Measurements from ENCODE around the gene MAPK6.

The MAPK6 gene

DNA sequence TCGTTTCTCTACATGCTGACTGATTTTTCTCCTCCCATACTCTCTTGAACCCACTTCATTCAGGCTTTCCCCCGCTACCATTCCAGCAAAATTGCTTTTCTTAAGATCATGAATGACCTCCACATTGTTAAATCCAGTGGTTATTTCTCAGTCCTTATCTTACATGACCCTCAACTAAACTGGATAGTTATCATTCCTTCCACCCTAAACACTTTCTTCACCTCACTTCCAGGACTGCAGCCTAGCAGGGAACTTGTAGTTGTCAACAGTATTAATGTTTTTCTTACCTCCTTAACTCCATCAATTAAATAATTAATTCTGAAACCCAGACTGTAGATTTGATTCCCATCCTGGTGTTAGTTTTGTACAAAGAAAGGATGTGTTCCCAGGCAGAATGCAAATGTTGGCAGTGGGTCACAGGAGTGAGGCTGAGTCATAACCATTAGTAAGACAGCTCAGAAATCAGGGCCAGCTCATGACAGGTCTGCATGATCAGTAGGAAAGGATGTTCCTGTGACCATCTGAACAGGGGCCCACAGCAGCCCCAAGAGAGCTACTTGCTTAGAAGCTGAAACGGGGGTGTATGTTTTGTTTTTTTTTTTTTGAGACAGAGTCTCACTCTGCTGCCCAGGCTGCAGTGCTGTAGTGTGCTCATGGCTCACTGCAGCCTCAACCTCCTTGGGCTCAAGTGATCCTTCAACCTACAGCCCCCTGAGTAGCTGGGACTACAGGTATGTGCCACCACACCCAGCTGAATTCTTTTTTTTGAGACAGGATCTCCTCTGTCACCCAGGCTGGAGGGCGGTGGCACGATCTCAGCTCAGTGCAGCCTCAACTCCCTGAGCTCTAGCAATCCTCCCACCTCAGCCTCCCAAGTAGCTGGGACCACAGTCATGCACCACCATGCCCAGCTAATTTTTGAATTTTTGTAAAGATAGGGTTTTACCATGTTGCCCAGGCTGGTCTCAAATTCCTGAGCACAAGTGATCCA, 84.5 kb downstream of the MAPK6 start:
- Histone ChIP-seq H3K36me3 (ENCODE audit: insufficient read depth) (no peaks in the 10 kb centered on the region), H2AFZ (ENCODE audit: low read depth) (no peak overlapping the region), H3K9ac (no peak overlapping the region), H3K4me1 (ENCODE audit: low read depth, poor library complexity, severe bottlenecking) (no peaks in the 10 kb centered on the region), H4K20me1 (ENCODE audit: insufficient read depth) (no peaks in the 10 kb centered on the region), H3K27ac (no peak overlapping the region), H3K27me3 (ENCODE audit: insufficient read depth, low read depth) (no peaks in the 10 kb centered on the region), H3K4me3 (IDR thresholded peaks at IDR 0.05; ENCODE audit: insufficient read depth, low read depth, low read length) (no peak overlapping the region), H3K4me2 (no peak overlapping the region), H3K79me2 (ENCODE audit: insufficient read depth, low read depth) (no peaks in the 10 kb centered on the region)
- TF ChIP-seq, protein P1, sequence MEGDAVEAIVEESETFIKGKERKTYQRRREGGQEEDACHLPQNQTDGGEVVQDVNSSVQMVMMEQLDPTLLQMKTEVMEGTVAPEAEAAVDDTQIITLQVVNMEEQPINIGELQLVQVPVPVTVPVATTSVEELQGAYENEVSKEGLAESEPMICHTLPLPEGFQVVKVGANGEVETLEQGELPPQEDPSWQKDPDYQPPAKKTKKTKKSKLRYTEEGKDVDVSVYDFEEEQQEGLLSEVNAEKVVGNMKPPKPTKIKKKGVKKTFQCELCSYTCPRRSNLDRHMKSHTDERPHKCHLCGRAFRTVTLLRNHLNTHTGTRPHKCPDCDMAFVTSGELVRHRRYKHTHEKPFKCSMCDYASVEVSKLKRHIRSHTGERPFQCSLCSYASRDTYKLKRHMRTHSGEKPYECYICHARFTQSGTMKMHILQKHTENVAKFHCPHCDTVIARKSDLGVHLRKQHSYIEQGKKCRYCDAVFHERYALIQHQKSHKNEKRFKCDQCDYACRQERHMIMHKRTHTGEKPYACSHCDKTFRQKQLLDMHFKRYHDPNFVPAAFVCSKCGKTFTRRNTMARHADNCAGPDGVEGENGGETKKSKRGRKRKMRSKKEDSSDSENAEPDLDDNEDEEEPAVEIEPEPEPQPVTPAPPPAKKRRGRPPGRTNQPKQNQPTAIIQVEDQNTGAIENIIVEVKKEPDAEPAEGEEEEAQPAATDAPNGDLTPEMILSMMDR (conservative IDR thresholded peaks at IDR 0.05; ENCODE audit: low read depth, low read length), result no peak

GRCh38 chr15:52104532-52105004, 85.5 kb downstream of the MAPK6 start:
- Histone ChIP-seq H3K27ac (no peak overlapping the region), H3K27me3 (ENCODE audit: insufficient read depth, low read depth) (no peaks in the 10 kb centered on the region), H3K4me3 (IDR thresholded peaks at IDR 0.05; ENCODE audit: insufficient read depth, low read depth, low read length) (no peak overlapping the region), H3K79me2 (ENCODE audit: insufficient read depth, low read depth) (no peaks in the 10 kb centered on the region), H4K20me1 (ENCODE audit: insufficient read depth) (no peaks in the 10 kb centered on the region), H3K9ac (no peak overlapping the region), H3K4me2 (no peak overlapping the region), H3K4me1 (ENCODE audit: low read depth, poor library complexity, severe bottlenecking) (no peaks in the 10 kb centered on the region), H3K36me3 (ENCODE audit: insufficient read depth) (no peaks in the 10 kb centered on the region), H2AFZ (ENCODE audit: low read depth) (no peak overlapping the region)
- TF ChIP-seq, protein P1 (conservative IDR thresholded peaks at IDR 0.05; ENCODE audit: low read depth, low read length), result no peak

DNA sequence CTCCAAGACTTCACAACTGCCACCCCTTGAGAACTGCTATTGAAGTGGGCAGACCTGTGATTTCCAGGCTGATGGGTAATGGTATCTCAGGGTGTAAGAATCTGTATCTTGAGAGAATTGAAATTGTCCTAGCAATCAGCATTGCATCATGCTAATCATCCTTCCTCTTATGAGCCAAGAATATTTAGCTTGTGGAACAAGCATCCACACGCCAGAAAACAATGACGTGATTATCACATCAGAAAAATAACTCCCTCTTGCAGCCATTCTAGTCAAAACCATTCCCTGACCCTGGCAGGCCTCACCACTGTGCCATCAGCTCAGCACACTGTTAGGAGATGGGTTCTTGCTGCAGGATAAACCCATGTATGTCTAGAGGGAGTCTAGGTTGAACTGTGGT, 86.8 kb downstream of the MAPK6 start:
- H3K36me3 ChIP-seq (ENCODE audit: insufficient read depth), result no peaks in the 10 kb centered on the region
- H3K4me2 ChIP-seq, result no peak overlapping the region
- no peak overlapping the region for H3K9ac ChIP-seq
- H3K79me2 ChIP-seq (ENCODE audit: insufficient read depth, low read depth), result no peaks in the 10 kb centered on the region
- TF ChIP-seq, protein P1 (conservative IDR thresholded peaks at IDR 0.05; ENCODE audit: low read depth, low read length), result no peak
- no peak overlapping the region for H2AFZ ChIP-seq (ENCODE audit: low read depth)
- no peak overlapping the region for H3K27ac ChIP-seq
- H4K20me1 ChIP-seq (ENCODE audit: insufficient read depth), result no peaks in the 10 kb centered on the region
- no peaks in the 10 kb centered on the region for H3K27me3 ChIP-seq (ENCODE audit: insufficient read depth, low read depth)
- no peaks in the 10 kb centered on the region for H3K4me1 ChIP-seq (ENCODE audit: low read depth, poor library complexity, severe bottlenecking)
- H3K4me3 ChIP-seq (IDR thresholded peaks at IDR 0.05; ENCODE audit: insufficient read depth, low read depth, low read length), result no peak overlapping the region

- no peak overlapping the region for H3K4me2 ChIP-seq
- H3K27ac ChIP-seq, result no peak overlapping the region
- H3K9ac ChIP-seq, result no peak overlapping the region
- no peaks in the 10 kb centered on the region for H3K79me2 ChIP-seq (ENCODE audit: insufficient read depth, low read depth)
- H3K4me3 ChIP-seq (IDR thresholded peaks at IDR 0.05; ENCODE audit: insufficient read depth, low read depth, low read length), result no peak overlapping the region
- no peaks in the 10 kb centered on the region for H3K27me3 ChIP-seq (ENCODE audit: insufficient read depth, low read depth)
- TF ChIP-seq, protein P1 (conservative IDR thresholded peaks at IDR 0.05; ENCODE audit: low read depth, low read length), result no peak
- H2AFZ ChIP-seq (ENCODE audit: low read depth), result no peak overlapping the region
- H3K4me1 ChIP-seq (ENCODE audit: low read depth, poor library complexity, severe bottlenecking), result no peaks in the 10 kb centered on the region
- H4K20me1 ChIP-seq (ENCODE audit: insufficient read depth), result no peaks in the 10 kb centered on the region
- H3K36me3 ChIP-seq (ENCODE audit: insufficient read depth), result no peaks in the 10 kb centered on the region
These were observed 87.6 kb downstream of the MAPK6 start for GRCh38 chr15:52106641-52107040.

Data from KMS-11 (cell line).